AG04449 (cell line): ENCODE results near the gene SIRT5.

Experiments
- CTCF ChIA-PET: fragments of 350-600 bp; formaldehyde crosslinking; extraction: SDS; loops from one replicate; lab custom pipeline; 2021; ENCODE audit warnings: antibody characterized with exemption; lab: Yijun Ruan, JAX
- POLR2A ChIA-PET: fragments of 400-600, 350-600 bp; formaldehyde crosslinking; extraction: SDS; loops from one replicate; lab custom pipeline; 2020; ENCODE audit warnings: antibody characterized with exemption, inconsistent platforms; lab: Yijun Ruan, JAX
- DNase-seq: peaks from one replicate; pipeline ENCODE4 v3.0.0-alpha.2; 2010; ENCODE audit warnings: low read depth, low spot score
- H3K4me3 ChIP-seq: 2 replicates; pipeline ENCODE4 v1.5.1; 2011; ENCODE audit warnings: low read depth, mild to moderate bottlenecking, control low read depth, low read length
- TF ChIP-seq, protein P1 (sequence below): IDR thresholded peaks from one replicate; pipeline ENCODE4 v1.5.1; 2011; ENCODE audit warnings: mild to moderate bottlenecking, moderate library complexity, low read length, control low read depth, inconsistent platforms; ENCODE audit not compliant: insufficient read depth; ENCODE audit errors: missing control alignments

Gene SIRT5

GRCh38 chr6:13574571-13575376, at the start of gene SIRT5:
SIRT5 (plus strand) TSS chr6:13574601; CDS start chr6:13584111, 9,510 bp downstream.
- ChIA-PET CTCF (interaction anchor here (0.7 to 5.2 kb wide), 47 partner anchors 9 to 492 kb away, joined by 3 to 65 read pairs (median 5); partner anchors contain the start of genes GFOD1, NOL7 and TBC1D7), POLR2A (interaction anchor here (0.6 to 1.7 kb wide), 11 partner anchors 33 to 272 kb away, joined by 3 to 9 read pairs (median 3); partner anchors contain the start of genes GFOD1, NOL7 and TBC1D7)
- DNase-seq = no peak
- TF ChIP-seq, protein P1, sequence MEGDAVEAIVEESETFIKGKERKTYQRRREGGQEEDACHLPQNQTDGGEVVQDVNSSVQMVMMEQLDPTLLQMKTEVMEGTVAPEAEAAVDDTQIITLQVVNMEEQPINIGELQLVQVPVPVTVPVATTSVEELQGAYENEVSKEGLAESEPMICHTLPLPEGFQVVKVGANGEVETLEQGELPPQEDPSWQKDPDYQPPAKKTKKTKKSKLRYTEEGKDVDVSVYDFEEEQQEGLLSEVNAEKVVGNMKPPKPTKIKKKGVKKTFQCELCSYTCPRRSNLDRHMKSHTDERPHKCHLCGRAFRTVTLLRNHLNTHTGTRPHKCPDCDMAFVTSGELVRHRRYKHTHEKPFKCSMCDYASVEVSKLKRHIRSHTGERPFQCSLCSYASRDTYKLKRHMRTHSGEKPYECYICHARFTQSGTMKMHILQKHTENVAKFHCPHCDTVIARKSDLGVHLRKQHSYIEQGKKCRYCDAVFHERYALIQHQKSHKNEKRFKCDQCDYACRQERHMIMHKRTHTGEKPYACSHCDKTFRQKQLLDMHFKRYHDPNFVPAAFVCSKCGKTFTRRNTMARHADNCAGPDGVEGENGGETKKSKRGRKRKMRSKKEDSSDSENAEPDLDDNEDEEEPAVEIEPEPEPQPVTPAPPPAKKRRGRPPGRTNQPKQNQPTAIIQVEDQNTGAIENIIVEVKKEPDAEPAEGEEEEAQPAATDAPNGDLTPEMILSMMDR = no peak
- H3K4me3 ChIP-seq = peak within 1 kb of the TSS; percentile 80

DNA sequence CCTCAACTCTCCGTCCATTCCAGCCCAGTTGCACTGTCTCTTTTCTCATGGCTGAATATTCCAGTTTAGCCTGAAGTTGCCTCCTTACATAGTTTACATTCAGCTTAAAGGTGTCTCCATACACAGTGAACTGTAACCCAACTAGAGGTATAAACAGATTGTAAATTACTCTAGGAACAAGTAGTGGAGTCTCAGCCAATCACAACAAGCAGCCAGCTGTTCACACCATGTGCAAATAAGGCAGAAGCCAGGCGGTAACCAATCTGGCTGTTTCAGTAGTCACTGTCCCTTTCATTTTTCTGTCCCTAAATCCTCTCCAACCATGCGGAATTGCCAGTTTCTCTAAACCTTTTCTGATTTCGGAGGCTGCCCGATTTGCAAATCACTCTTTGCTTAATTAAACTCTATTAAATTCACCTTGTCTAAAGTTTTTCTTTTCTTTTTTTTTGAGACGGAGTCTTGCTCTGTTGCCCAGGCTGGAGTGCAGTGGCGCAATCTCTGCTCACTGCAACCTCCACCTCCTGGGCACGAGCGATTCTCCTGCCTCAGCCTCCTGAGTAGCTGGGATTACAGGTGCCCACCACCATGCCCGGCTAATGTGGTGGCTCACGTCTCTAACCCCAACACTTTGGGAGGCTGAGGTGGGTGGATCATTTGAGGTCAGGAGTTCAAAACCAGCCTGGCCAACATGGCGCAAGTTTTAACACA, 49.4 kb upstream of the SIRT5 start:
- DNase-seq = no peak
- CTCF ChIA-PET = interaction anchor here (1.3 to 2.2 kb wide), 2 partner anchors 13 kb away, joined by 7 read pairs; no protein-coding TSS in a partner anchor
- POLR2A ChIA-PET = no interaction called here
- TF ChIP-seq, protein P1 = no peak
- H3K4me3 ChIP-seq = no peak overlapping the region

- ChIA-PET POLR2A (no interaction called here), CTCF (interaction anchor here (1.0 to 1.3 kb wide), 3 partner anchors 12 to 48 kb away, joined by 3 to 7 read pairs (median 5); partner anchors contain the start of gene SIRT5)
- DNase-seq = no peak
- H3K4me3 ChIP-seq = no peak overlapping the region
- TF ChIP-seq, protein P1 = no peak
These were observed 48.1 kb upstream of the SIRT5 start for GRCh38 chr6:13526357-13526726.

- H3K4me3 ChIP-seq = no peak overlapping the region
- ChIA-PET CTCF (interaction anchor here (1.0 to 1.2 kb wide), 2 partner anchors 31 to 47 kb away, joined by 3 to 5 read pairs; partner anchors contain the start of gene SIRT5), POLR2A (no interaction called here)
- DNase-seq = no peak
- TF ChIP-seq, protein P1 = no peak
These were observed 47.4 kb upstream of the SIRT5 start for GRCh38 chr6:13526727-13527670.

DNA sequence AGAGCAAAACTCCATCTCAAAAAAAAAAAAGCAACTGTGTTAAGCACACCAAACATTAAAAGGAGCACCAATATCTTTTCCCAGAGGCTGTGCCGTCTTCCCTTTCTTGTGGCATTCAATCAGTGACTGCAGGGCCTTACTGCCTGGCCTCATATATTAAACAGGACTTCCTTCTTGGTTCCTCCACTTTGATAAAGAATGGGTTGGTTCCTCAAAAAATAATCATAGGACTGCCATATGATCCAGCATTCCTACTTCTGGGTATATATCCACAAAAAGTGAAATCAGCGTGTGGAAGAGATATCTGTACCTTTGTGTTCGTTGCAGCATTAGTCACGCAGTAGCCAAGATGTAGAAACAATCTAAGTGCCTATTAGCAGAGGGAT, 46.7 kb upstream of the SIRT5 start:
- H3K4me3 ChIP-seq = no peak overlapping the region
- ChIA-PET POLR2A (no interaction called here), CTCF (no interaction called here)
- no peak for DNase-seq
- TF ChIP-seq, protein P1 = no peak
